ENCODE results near the gene CYB5R3.
A peak's percentile ranks its signal among the peaks of the same experiment; 100 is the strongest.

The CYB5R3 gene

GRCh38 chr22:42649246-42650099 lies at the start of gene CYB5R3:
Gene CYB5R3, minus strand, starts transcription at chr22:42649392. Its CDS starts 77 bp downstream, at chr22:42649315.
- peak; percentile 49 to 80 for DNase-seq (ENCODE audit: low read depth in 2 of 2)

GRCh38 chr22:42697542-42698013 lies 48.4 kb upstream of the CYB5R3 start:
- no peak for DNase-seq (ENCODE audit: low read depth in 2 of 2)

- DNase-seq (ENCODE audit: low read depth in 2 of 2): no peak
Observed at GRCh38 chr22:42696331-42696967, 47.3 kb upstream of the CYB5R3 start.

GRCh38 chr22:42695294-42695693 lies 46.1 kb upstream of the CYB5R3 start:
- no peak for DNase-seq (ENCODE audit: low read depth in 2 of 2)

GRCh38 chr22:42693763-42694683 lies 44.8 kb upstream of the CYB5R3 start:
- DNase-seq (ENCODE audit: low read depth in 2 of 2): no peak

- no peak for DNase-seq (ENCODE audit: low read depth in 2 of 2)
Observed at GRCh38 chr22:42693055-42693762, 44.0 kb upstream of the CYB5R3 start.

- no peak for DNase-seq (ENCODE audit: low read depth in 2 of 2)
Observed at GRCh38 chr22:42692239-42693054, 43.3 kb upstream of the CYB5R3 start.

- DNase-seq (ENCODE audit: low read depth in 2 of 2): no peak
Observed at GRCh38 chr22:42691440-42691839, 42.2 kb upstream of the CYB5R3 start.

GRCh38 chr22:42688241-42689211 lies 39.3 kb upstream of the CYB5R3 start:
- no peak for DNase-seq (ENCODE audit: low read depth in 2 of 2)

- DNase-seq (ENCODE audit: low read depth in 2 of 2): no peak
Observed at GRCh38 chr22:42686756-42687491, 37.7 kb upstream of the CYB5R3 start.

GRCh38 chr22:42685941-42686653 lies 36.9 kb upstream of the CYB5R3 start:
- DNase-seq (ENCODE audit: low read depth in 2 of 2): no peak

GRCh38 chr22:42684462-42685195 lies 35.4 kb upstream of the CYB5R3 start:
- no peak for DNase-seq (ENCODE audit: low read depth in 2 of 2)

GRCh38 chr22:42683578-42684283 lies 34.5 kb upstream of the CYB5R3 start:
- no peak for DNase-seq (ENCODE audit: low read depth in 2 of 2)

- DNase-seq (ENCODE audit: low read depth in 2 of 2): no peak
Observed at GRCh38 chr22:42682113-42682851, 33.1 kb upstream of the CYB5R3 start.

GRCh38 chr22:42680648-42681047 lies 31.5 kb upstream of the CYB5R3 start:
- DNase-seq (ENCODE audit: low read depth in 2 of 2): no peak

- DNase-seq (ENCODE audit: low read depth in 2 of 2): no peak
Observed at GRCh38 chr22:42679691-42680090, 30.5 kb upstream of the CYB5R3 start.
